WTC11 (cell line): ENCODE results near the gene TRAIP. TPM values are rescaled to one million over a fixed set of nuclear protein-coding genes. Genes with fewer than 3 reads are reported as not detected.
A peak's percentile ranks its signal among the peaks of the same experiment; 100 is the strongest.

Source experiments
- ATAC-seq: fragments of 200-7000 bp; cut with Tn5 transposase; 2 replicates; pipeline ENCODE4 v1.10.0; 2021; ENCODE audit warnings: mild to moderate bottlenecking, moderate library complexity
- CTCF ChIA-PET: fragments of 300-600 bp; sonication (Branson Sonifier 250); formaldehyde crosslinking; loops from one replicate; lab custom pipeline; 2021; ENCODE audit warnings: antibody characterized with exemption; lab: Charles Lee
- POLR2A ChIA-PET: fragments of 350-600 bp; sonication (Branson Sonifier 250); formaldehyde crosslinking; loops from one replicate; lab custom pipeline; 2021; ENCODE audit warnings: antibody characterized with exemption; lab: Charles Lee
- DNase-seq: peaks from one replicate; pipeline ENCODE4 v3.0.0; 2021; ENCODE audit warnings: low spot score
- H3K27ac Mint-ChIP-seq: 2 replicates; pipeline ENCODE4 v1.8.0; 2021; ENCODE audit warnings: mixed read lengths
- H3K27me3 Mint-ChIP-seq: 2 replicates; pipeline ENCODE4 v1.8.0; 2021; ENCODE audit warnings: low read depth, mild to moderate bottlenecking, moderate library complexity, mixed read lengths
- H3K36me3 Mint-ChIP-seq: 2 replicates; pipeline ENCODE4 v1.8.0; 2021; ENCODE audit warnings: mixed read lengths
- H3K4me1 Mint-ChIP-seq: 2 replicates; pipeline ENCODE4 v1.8.0; 2022; ENCODE audit warnings: mixed read lengths
- H3K4me3 Mint-ChIP-seq: 2 replicates; pipeline ENCODE4 v1.8.0; 2021; ENCODE audit warnings: mild to moderate bottlenecking, moderate library complexity, mixed read lengths
- H3K9me3 Mint-ChIP-seq: 2 replicates; pipeline ENCODE4 v1.8.0; 2021; ENCODE audit warnings: mixed read lengths
- CREM ChIP-seq: sonication (generic); formaldehyde crosslinking; IDR thresholded peaks from 2 replicates; pipeline ENCODE4 v1.8.1; 2022; ENCODE audit warnings: mild to moderate bottlenecking, missing genetic modification reagents, moderate library complexity
- FOXP1 ChIP-seq: sonication (generic); formaldehyde crosslinking; IDR thresholded peaks from 2 replicates; pipeline ENCODE4 v1.8.0; 2022; ENCODE audit warnings: missing genetic modification reagents, mild to moderate bottlenecking, moderate library complexity, borderline replicate concordance
- GTF2I ChIP-seq: fragments of 250-450 bp; sonication (Bioruptor Pico); conservative IDR thresholded peaks from 2 replicates; pipeline ENCODE4 v1.4.0; 2021; ENCODE audit warnings: mild to moderate bottlenecking
- KAT7 ChIP-seq: sonication (generic); formaldehyde crosslinking; IDR thresholded peaks from 2 replicates; pipeline ENCODE4 v1.8.1; 2023; ENCODE audit warnings: missing genetic modification reagents, mild to moderate bottlenecking, borderline replicate concordance
- MYBL2 ChIP-seq: sonication (generic); formaldehyde crosslinking; IDR thresholded peaks from 2 replicates; pipeline ENCODE4 v1.8.1; 2023; ENCODE audit warnings: mild to moderate bottlenecking, moderate library complexity, missing genetic modification reagents
- NFATC4 ChIP-seq: fragments of 250-450 bp; sonication (Bioruptor Pico); IDR thresholded peaks from 2 replicates; pipeline ENCODE4 v1.9.0; 2021; ENCODE audit warnings: mild to moderate bottlenecking
- NR1H2 ChIP-seq: sonication (generic); formaldehyde crosslinking; IDR thresholded peaks from 2 replicates; pipeline ENCODE4 v1.9.0; 2021; ENCODE audit warnings: mild to moderate bottlenecking, moderate library complexity, missing genetic modification reagents
- RELA ChIP-seq: sonication (generic); formaldehyde crosslinking; IDR thresholded peaks from 2 replicates; pipeline ENCODE4 v1.8.1; 2022; ENCODE audit warnings: missing genetic modification reagents, mild to moderate bottlenecking, borderline replicate concordance
- TEAD1 ChIP-seq: sonication (generic); formaldehyde crosslinking; IDR thresholded peaks from 2 replicates; pipeline ENCODE4 v1.8.0; 2022; ENCODE audit warnings: mild to moderate bottlenecking, missing genetic modification reagents
- ZNF121 ChIP-seq: sonication (generic); formaldehyde crosslinking; IDR thresholded peaks from 2 replicates; pipeline ENCODE4 v1.8.0; 2023; ENCODE audit warnings: missing genetic modification reagents
- ZNF219 ChIP-seq: sonication (generic); formaldehyde crosslinking; IDR thresholded peaks from 2 replicates; pipeline ENCODE4 v1.8.0; 2023; ENCODE audit warnings: missing genetic modification reagents, mild to moderate bottlenecking, borderline replicate concordance
- total RNA-seq: library from RNA; stranded (reverse); gene quantifications from 3 replicates; pipeline ENCODE4 v1.2.3, GENCODE V29; 2021
- TF ChIP-seq, protein P1 (sequence below): sonication (generic); formaldehyde crosslinking; IDR thresholded peaks from 2 replicates; pipeline ENCODE4 v1.8.1; 2022; ENCODE audit warnings: low read depth, mild to moderate bottlenecking, moderate library complexity, missing genetic modification reagents, borderline replicate concordance
- TF ChIP-seq, protein P2 (sequence below): sonication (generic); formaldehyde crosslinking; conservative IDR thresholded peaks from 2 replicates; pipeline ENCODE4 v1.8.1; 2022; ENCODE audit warnings: mild to moderate bottlenecking, missing genetic modification reagents
- TF ChIP-seq, protein P3 (sequence below): fragments of 250-450 bp; sonication (Bioruptor Pico); IDR thresholded peaks from 2 replicates; pipeline ENCODE4 v2.1.2; 2022; ENCODE audit warnings: mild to moderate bottlenecking, moderate library complexity
- TF ChIP-seq, protein P4 (sequence below): sonication (generic); formaldehyde crosslinking; IDR thresholded peaks from 2 replicates; pipeline ENCODE4 v1.8.0; 2023; ENCODE audit warnings: missing genetic modification reagents
- TF ChIP-seq, protein P5 (sequence below): sonication (generic); formaldehyde crosslinking; IDR thresholded peaks from 2 replicates; pipeline ENCODE4 v1.8.1; 2023; ENCODE audit warnings: mild to moderate bottlenecking, moderate library complexity, missing genetic modification reagents
- TF ChIP-seq, protein P6 (sequence below): sonication (generic); formaldehyde crosslinking; IDR thresholded peaks from 2 replicates; pipeline ENCODE4 v1.8.0; 2023; ENCODE audit warnings: missing genetic modification reagents, mild to moderate bottlenecking, borderline replicate concordance

Gene TRAIP
- total RNA-seq, 1 experiment from 2014 or later = 25.9 TPM

DNA sequence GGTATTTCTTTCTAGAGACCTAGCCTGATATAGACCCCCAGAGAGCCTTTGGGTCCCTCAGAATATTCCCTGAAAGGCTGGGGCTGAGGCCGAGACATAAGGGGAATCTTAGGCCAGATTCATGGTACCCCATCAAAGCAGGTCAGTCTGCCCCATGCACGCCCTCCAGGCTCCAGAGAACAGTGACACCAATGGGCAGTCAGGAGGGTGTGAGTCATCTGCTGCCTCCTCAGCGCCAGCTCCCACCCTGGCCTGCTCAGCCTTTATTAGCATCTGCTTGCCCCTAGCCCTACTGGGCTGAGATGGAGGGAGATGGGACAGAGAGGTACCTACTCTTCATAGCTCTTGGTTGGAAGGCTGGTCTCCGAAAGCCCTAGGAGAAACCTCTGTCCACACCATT lies 27.6 kb upstream of the TRAIP start (continued):
- TF ChIP-seq, protein P1, sequence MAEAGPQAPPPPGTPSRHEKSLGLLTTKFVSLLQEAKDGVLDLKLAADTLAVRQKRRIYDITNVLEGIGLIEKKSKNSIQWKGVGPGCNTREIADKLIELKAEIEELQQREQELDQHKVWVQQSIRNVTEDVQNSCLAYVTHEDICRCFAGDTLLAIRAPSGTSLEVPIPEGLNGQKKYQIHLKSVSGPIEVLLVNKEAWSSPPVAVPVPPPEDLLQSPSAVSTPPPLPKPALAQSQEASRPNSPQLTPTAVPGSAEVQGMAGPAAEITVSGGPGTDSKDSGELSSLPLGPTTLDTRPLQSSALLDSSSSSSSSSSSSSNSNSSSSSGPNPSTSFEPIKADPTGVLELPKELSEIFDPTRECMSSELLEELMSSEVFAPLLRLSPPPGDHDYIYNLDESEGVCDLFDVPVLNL = no peak
- TF ChIP-seq, all 79 proteins: peak for 0

DNA sequence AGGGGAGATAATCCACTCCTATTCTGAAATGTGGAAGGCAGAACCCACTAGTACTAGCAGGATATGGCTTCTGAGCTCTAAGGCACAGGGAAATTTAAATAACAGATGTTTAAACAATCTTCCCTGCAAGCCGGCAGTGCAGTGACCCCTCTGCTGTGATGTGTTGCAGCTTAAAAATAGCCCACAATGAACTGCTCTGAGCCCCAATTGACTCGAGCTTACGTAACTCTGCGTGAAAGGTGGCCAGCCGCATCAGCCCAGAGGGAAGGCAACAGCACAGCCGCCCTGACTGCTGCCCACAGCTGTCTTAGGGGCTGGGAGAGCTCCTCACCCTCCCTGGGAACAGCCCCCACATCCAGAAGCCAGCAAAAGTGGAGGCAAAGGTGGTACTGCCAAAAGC lies 25.8 kb upstream of the TRAIP start:
- no peaks in the 10 kb centered on the region for H3K27me3 Mint-ChIP-seq
- H3K9me3 Mint-ChIP-seq = no peaks in the 10 kb centered on the region
- H3K4me3 Mint-ChIP-seq = no peak overlapping the region
- H3K36me3 Mint-ChIP-seq = no peaks in the 10 kb centered on the region
- DNase-seq = no peak
- no peak for TF ChIP-seq ZNF121
- no peak for TF ChIP-seq NR1H2 (CRISPR knock-in tag)
- TF ChIP-seq TEAD1 = no peak
- TF ChIP-seq, protein P2, sequence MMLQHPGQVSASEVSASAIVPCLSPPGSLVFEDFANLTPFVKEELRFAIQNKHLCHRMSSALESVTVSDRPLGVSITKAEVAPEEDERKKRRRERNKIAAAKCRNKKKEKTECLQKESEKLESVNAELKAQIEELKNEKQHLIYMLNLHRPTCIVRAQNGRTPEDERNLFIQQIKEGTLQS (CRISPR knock-in tag) = no peak
- no peak overlapping the region; the same call in 1 of the 2 replicates for H3K27ac Mint-ChIP-seq
- ChIA-PET CTCF (interaction anchor here (1.1 to 3.5 kb wide), 10 partner anchors 12 to 181 kb away, joined by 3 to 41 read pairs (median 10); partner anchors contain the start of genes CAMKV, INKA1 and MON1A), POLR2A (interaction anchor here (1.0 to 2.0 kb wide), 3 partner anchors 14 to 58 kb away, joined by 3 to 10 read pairs (median 4); partner anchors contain the start of gene RBM6)
- H3K4me1 Mint-ChIP-seq = peaks cover 29% of the 10 kb centered on the region
- ATAC-seq = no peak

DNA sequence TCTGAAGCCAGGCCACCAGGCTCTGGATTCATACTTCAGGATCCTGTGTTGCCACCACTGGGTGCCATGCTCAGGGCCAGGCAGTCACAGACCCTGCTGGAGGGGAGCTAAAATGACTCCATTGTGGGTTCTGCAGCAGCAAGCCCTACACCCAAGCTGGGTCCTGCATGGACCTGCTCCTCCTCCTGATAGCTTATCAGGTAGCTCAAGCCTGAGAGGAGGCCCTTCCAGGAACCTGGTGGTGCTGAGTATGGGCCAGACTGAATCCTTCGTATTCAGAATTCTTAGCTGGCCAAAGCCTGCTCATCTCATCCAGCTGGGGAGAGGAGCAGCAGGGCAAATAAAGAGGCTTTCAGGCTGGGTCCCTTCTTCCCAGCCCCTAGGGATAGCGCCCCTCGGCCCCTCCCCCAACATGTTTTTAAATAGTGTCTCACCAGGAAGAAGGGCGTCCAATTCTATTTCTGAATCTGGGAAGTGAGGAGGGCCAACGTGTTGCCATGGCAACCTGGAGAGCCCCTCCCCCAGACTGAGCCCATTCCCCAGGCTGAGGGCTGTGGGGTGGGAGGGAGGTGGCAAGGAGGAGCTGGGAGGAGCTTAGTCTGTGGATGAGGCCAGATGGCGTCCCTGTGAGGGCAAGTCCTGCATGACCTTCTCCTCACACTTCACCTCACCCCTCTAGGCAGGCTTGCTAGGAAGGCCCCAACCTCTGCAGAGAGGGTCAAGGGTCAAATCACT lies 24.4 kb upstream of the TRAIP start:
- ATAC-seq (peak; percentile 92), DNase-seq (peak; percentile 79)
- Mint-ChIP-seq H3K27ac (no peak overlapping the region), H3K27me3 (no peaks in the 10 kb centered on the region; the same call in 1 of the 2 replicates), H3K4me3 (0 out of 2 replicates have a peak overlapping the region, but pooled peaks have one; percentile 12), H3K36me3 (no peaks in the 10 kb centered on the region), H3K9me3 (no peaks in the 10 kb centered on the region), H3K4me1 (peaks cover 29% of the 10 kb centered on the region)
- TF ChIP-seq ZNF219 (CRISPR knock-in tag) = no peak
- TF ChIP-seq, protein P3, sequence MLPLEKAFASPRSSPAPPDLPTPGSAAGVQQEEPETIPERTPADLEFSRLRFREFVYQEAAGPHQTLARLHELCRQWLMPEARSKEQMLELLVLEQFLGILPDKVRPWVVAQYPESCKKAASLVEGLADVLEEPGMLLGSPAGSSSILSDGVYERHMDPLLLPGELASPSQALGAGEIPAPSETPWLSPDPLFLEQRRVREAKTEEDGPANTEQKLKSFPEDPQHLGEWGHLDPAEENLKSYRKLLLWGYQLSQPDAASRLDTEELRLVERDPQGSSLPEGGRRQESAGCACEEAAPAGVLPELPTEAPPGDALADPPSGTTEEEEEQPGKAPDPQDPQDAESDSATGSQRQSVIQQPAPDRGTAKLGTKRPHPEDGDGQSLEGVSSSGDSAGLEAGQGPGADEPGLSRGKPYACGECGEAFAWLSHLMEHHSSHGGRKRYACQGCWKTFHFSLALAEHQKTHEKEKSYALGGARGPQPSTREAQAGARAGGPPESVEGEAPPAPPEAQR (CRISPR knock-in tag) = 0 out of 2 replicates have a peak, but pooled peaks have one; percentile 46
- 0 out of 2 replicates have a peak, but pooled peaks have one; percentile 17 for TF ChIP-seq FOXP1 (CRISPR knock-in tag)
- TF ChIP-seq CREM (CRISPR knock-in tag) = no peak
- TF ChIP-seq, protein P4, sequence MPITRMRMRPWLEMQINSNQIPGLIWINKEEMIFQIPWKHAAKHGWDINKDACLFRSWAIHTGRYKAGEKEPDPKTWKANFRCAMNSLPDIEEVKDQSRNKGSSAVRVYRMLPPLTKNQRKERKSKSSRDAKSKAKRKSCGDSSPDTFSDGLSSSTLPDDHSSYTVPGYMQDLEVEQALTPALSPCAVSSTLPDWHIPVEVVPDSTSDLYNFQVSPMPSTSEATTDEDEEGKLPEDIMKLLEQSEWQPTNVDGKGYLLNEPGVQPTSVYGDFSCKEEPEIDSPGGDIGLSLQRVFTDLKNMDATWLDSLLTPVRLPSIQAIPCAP (CRISPR knock-in tag) = no peak
- ChIA-PET CTCF (interaction anchor here (0.5 to 3.5 kb wide), 18 partner anchors 9 to 180 kb away, joined by 3 to 41 read pairs (median 6); partner anchors contain the start of genes CAMKV, INKA1 and MON1A), POLR2A (interaction anchor here (0.5 to 2.0 kb wide), 4 partner anchors 12 to 127 kb away, joined by 3 to 10 read pairs (median 4); no protein-coding TSS in a partner anchor)

DNA sequence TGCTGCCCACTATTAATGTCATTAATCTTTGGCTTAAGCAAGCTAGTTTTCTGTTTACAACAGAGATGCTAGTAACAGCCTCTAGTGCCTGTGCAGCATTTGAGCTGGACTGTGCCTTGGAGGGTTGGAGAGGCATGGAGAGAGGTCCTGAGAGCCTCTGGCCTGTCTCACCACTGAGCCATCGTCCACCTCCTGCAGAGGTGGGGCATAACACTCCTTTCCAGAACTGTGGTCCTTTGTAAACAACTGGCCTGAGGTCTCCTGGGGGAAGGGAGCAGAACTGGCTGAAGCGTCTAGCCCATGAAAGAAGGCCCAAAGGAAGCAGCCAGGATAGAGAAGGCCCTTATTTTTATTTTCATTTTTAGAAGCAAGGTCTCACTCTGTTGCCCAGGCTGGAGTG lies 23.4 kb upstream of the TRAIP start:
- ChIA-PET POLR2A (no interaction called here), CTCF (interaction anchor here (1.2 to 3.5 kb wide), 7 partner anchors 9 to 179 kb away, joined by 3 to 37 read pairs (median 9); partner anchors contain the start of genes CAMKV, INKA1 and MON1A)
- H3K4me3 Mint-ChIP-seq = no peak overlapping the region
- no peak for ATAC-seq
- no peaks in the 10 kb centered on the region for H3K36me3 Mint-ChIP-seq
- H3K27ac Mint-ChIP-seq = no peak overlapping the region
- H3K4me1 Mint-ChIP-seq = peaks cover 29% of the 10 kb centered on the region
- DNase-seq = no peak
- no peaks in the 10 kb centered on the region for H3K9me3 Mint-ChIP-seq
- H3K27me3 Mint-ChIP-seq = no peaks in the 10 kb centered on the region; the same call in 1 of the 2 replicates
- no peak for TF ChIP-seq NFATC4 (CRISPR knock-in tag)
- TF ChIP-seq GTF2I (CRISPR knock-in tag) = no peak
- TF ChIP-seq MYBL2 (CRISPR knock-in tag) = no peak
- TF ChIP-seq, protein P5, sequence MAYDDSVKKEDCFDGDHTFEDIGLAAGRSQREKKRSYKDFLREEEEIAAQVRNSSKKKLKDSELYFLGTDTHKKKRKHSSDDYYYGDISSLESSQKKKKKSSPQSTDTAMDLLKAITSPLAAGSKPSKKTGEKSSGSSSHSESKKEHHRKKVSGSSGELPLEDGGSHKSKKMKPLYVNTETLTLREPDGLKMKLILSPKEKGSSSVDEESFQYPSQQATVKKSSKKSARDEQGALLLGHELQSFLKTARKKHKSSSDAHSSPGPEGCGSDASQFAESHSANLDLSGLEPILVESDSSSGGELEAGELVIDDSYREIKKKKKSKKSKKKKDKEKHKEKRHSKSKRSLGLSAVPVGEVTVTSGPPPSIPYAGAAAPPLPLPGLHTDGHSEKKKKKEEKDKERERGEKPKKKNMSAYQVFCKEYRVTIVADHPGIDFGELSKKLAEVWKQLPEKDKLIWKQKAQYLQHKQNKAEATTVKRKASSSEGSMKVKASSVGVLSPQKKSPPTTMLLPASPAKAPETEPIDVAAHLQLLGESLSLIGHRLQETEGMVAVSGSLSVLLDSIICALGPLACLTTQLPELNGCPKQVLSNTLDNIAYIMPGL (CRISPR knock-in tag) = no peak
- TF ChIP-seq RELA (CRISPR knock-in tag) = no peak
- no peak for TF ChIP-seq KAT7 (CRISPR knock-in tag)
- TF ChIP-seq, protein P6, sequence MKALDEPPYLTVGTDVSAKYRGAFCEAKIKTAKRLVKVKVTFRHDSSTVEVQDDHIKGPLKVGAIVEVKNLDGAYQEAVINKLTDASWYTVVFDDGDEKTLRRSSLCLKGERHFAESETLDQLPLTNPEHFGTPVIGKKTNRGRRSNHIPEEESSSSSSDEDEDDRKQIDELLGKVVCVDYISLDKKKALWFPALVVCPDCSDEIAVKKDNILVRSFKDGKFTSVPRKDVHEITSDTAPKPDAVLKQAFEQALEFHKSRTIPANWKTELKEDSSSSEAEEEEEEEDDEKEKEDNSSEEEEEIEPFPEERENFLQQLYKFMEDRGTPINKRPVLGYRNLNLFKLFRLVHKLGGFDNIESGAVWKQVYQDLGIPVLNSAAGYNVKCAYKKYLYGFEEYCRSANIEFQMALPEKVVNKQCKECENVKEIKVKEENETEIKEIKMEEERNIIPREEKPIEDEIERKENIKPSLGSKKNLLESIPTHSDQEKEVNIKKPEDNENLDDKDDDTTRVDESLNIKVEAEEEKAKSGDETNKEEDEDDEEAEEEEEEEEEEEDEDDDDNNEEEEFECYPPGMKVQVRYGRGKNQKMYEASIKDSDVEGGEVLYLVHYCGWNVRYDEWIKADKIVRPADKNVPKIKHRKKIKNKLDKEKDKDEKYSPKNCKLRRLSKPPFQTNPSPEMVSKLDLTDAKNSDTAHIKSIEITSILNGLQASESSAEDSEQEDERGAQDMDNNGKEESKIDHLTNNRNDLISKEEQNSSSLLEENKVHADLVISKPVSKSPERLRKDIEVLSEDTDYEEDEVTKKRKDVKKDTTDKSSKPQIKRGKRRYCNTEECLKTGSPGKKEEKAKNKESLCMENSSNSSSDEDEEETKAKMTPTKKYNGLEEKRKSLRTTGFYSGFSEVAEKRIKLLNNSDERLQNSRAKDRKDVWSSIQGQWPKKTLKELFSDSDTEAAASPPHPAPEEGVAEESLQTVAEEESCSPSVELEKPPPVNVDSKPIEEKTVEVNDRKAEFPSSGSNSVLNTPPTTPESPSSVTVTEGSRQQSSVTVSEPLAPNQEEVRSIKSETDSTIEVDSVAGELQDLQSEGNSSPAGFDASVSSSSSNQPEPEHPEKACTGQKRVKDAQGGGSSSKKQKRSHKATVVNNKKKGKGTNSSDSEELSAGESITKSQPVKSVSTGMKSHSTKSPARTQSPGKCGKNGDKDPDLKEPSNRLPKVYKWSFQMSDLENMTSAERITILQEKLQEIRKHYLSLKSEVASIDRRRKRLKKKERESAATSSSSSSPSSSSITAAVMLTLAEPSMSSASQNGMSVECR (CRISPR knock-in tag) = no peak
- TF ChIP-seq, protein P1 = no peak
